Measurements from ENCODE around the gene TMEM108.
A peak's percentile ranks its signal among the peaks of the same experiment; 100 is the strongest.

TMEM108 gene

DNA sequence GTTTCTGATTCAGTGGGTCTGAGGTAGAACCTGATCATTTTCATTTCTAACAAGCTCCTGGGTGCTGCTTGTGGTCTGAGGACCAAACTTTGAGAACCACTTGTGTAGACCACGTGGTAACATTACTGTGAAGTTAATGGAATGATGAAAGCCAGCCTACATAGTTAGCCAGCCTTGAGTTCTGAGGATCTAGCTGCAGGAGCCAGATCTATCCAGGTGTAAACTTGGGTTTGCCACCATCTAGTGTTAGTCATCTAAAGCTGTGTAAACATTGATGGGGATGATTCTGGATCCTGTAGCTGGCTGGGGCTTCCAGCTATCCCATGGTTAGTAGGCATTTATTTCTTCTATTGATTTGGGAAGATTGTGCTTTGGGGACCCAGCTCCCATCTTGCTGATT, 170.0 kb downstream of the TMEM108 start:
- no peak overlapping the region for H3K4me2 ChIP-seq (ENCODE audit: low read length)
- no peak overlapping the region for H3K27ac ChIP-seq (ENCODE audit: low read depth, low read length)
- H3K4me3 ChIP-seq (ENCODE audit: low read length) = no peak overlapping the region
- 0 out of 2 replicates have a peak, but pooled peaks cover 2% of the 10 kb centered on the region for H3K27me3 ChIP-seq (ENCODE audit: control insufficient read depth, low read length)
- no peaks in the 10 kb centered on the region for H3K9me2 ChIP-seq (replicated peaks; ENCODE audit: control insufficient read depth, low read length)
- H3K79me2 ChIP-seq (ENCODE audit: control insufficient read depth, low read length) = no peaks in the 10 kb centered on the region
- no peaks in the 10 kb centered on the region for H4K20me1 ChIP-seq (ENCODE audit: control insufficient read depth, insufficient read depth, low read depth, low read length)
- H3K4me1 ChIP-seq (ENCODE audit: control insufficient read depth, low read length) = peaks cover 42% of the 10 kb centered on the region
- H3K36me3 ChIP-seq (ENCODE audit: control insufficient read depth, low read length) = no peaks in the 10 kb centered on the region
- TF ChIP-seq CTCF (IDR thresholded peaks at IDR 0.05; ENCODE audit: low read depth, low read length, poor library complexity, severe bottlenecking) (no peak), EZH2phosphoT487 (IDR thresholded peaks at IDR 0.05; ENCODE audit: borderline replicate concordance, low read length) (no peak)
- H3K9me3 ChIP-seq (ENCODE audit: control insufficient read depth, insufficient read depth, low read length) = no peaks in the 10 kb centered on the region
- peaks cover 11% of the 10 kb centered on the region for H3F3A ChIP-seq (ENCODE audit: control insufficient read depth, insufficient read depth)

DNA sequence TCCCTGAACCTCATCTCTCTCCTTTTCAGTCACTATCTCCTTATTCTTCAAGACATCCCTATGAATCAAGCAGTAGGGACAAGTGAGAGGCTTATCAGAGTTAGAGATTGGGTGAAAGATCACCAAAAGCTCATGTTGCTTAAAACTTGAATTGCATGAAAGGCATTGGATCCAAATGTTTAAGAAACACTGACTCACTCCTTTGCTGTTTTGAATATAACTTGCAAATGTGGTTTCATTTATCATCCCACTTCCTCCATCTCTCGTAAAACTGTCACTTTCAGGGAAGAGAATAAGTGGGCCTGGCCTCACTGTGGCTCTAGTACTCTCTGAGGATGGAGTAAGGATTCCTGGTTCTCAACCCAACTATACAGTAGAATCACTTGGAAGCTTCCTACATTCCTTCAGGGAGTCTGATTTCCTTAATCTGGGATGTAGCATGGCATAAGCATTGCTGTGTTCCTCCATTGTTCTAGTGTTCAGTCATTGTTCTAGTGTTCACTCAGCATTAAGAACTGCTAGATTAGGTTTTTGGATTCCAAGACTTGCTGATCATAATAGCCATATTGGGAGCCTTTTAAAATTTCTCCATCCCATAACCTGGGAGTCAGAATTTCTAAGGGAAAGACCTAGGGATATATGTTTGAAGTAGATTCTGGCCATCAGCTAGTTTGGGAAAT, 171.8 kb downstream of the TMEM108 start:
- peak overlapping the region; percentile 84 for H3K4me2 ChIP-seq (ENCODE audit: low read length)
- no peaks in the 10 kb centered on the region for H3K79me2 ChIP-seq (ENCODE audit: control insufficient read depth, low read length)
- peaks cover 11% of the 10 kb centered on the region for H3F3A ChIP-seq (ENCODE audit: control insufficient read depth, insufficient read depth)
- 0 out of 2 replicates have a peak, but pooled peaks cover 2% of the 10 kb centered on the region for H3K27me3 ChIP-seq (ENCODE audit: control insufficient read depth, low read length)
- H3K9me3 ChIP-seq (ENCODE audit: control insufficient read depth, insufficient read depth, low read length) = no peaks in the 10 kb centered on the region
- H3K4me3 ChIP-seq (ENCODE audit: low read length) = peak overlapping the region; percentile 42
- TF ChIP-seq EZH2phosphoT487 (IDR thresholded peaks at IDR 0.05; ENCODE audit: borderline replicate concordance, low read length) (no peak), CTCF (IDR thresholded peaks at IDR 0.05; ENCODE audit: low read depth, low read length, poor library complexity, severe bottlenecking) (no peak)
- peaks cover 48% of the 10 kb centered on the region for H3K4me1 ChIP-seq (ENCODE audit: control insufficient read depth, low read length)
- H3K36me3 ChIP-seq (ENCODE audit: control insufficient read depth, low read length) = no peaks in the 10 kb centered on the region
- H3K9me2 ChIP-seq (replicated peaks; ENCODE audit: control insufficient read depth, low read length) = no peaks in the 10 kb centered on the region
- H3K27ac ChIP-seq (ENCODE audit: low read depth, low read length) = peak overlapping the region; percentile 16
- no peaks in the 10 kb centered on the region for H4K20me1 ChIP-seq (ENCODE audit: control insufficient read depth, insufficient read depth, low read depth, low read length)

DNA sequence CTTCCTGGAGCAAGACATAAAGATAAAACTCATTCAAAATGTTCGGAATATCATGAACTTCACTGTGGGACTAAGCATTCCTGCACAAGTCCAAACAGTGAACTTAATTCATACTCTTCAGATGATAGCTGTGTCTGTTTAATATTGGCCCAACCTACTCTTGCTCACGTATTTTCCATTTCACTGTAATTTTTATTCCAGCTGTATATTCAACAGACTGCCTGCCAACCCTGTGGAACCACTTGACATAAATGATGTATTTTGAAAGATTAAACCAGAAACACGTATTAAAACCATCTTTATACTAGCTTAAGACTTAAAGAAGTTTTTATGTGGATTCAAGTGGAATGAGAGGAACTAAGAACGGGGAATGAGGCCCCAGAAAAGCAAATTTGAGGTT, 172.5 kb downstream of the TMEM108 start:
- Histone ChIP-seq H3K27me3 (ENCODE audit: control insufficient read depth, low read length) (0 out of 2 replicates have a peak, but pooled peaks cover 2% of the 10 kb centered on the region), H3K4me1 (ENCODE audit: control insufficient read depth, low read length) (peaks cover 48% of the 10 kb centered on the region), H3K9me2 (replicated peaks; ENCODE audit: control insufficient read depth, low read length) (no peaks in the 10 kb centered on the region), H3K9me3 (ENCODE audit: control insufficient read depth, insufficient read depth, low read length) (no peaks in the 10 kb centered on the region), H3F3A (ENCODE audit: control insufficient read depth, insufficient read depth) (peaks cover 11% of the 10 kb centered on the region), H3K27ac (ENCODE audit: low read depth, low read length) (peak overlapping the region; percentile 59; the same call in 1 of the 2 replicates), H3K36me3 (ENCODE audit: control insufficient read depth, low read length) (no peaks in the 10 kb centered on the region), H4K20me1 (ENCODE audit: control insufficient read depth, insufficient read depth, low read depth, low read length) (no peaks in the 10 kb centered on the region), H3K4me3 (ENCODE audit: low read length) (peak overlapping the region; percentile 42), H3K79me2 (ENCODE audit: control insufficient read depth, low read length) (no peaks in the 10 kb centered on the region), H3K4me2 (ENCODE audit: low read length) (peak overlapping the region; percentile 84)
- no peak for TF ChIP-seq CTCF (IDR thresholded peaks at IDR 0.05; ENCODE audit: low read depth, low read length, poor library complexity, severe bottlenecking)
- no peak for TF ChIP-seq EZH2phosphoT487 (IDR thresholded peaks at IDR 0.05; ENCODE audit: borderline replicate concordance, low read length)
